GM12878 (cell line): Measurements from ENCODE around the gene CNGA1. TPM values are rescaled to one million over a fixed set of nuclear protein-coding genes. Genes with fewer than 3 reads are reported as not detected.

Experiments
- ATAC-seq: fragments of 200-7000 bp; cut with Tn5 transposase; 3 replicates; pipeline ENCODE4 v1.9.1; 2020; ENCODE audit warnings: mild to moderate bottlenecking, moderate library complexity
- BruUV-seq: library from RNA; stranded (reverse); fragments of 400-500 nt; replicated peaks from 2 replicates; lab custom pipeline; 2021; lab: Mats Ljungman, UMichigan
- CTCF ChIA-PET: fragments of 300-600 bp; sonication (Branson Sonifier 250); formaldehyde crosslinking; extraction: SDS; loops from one replicate; lab custom pipeline; 2021; ENCODE audit warnings: inconsistent platforms; lab: Yijun Ruan, JAX
- POLR2A ChIA-PET: fragments of 350-600 bp; formaldehyde crosslinking; extraction: SDS; loops from one replicate; lab custom pipeline; 2021; ENCODE audit warnings: inconsistent platforms; lab: Charles Lee
- RAD21 ChIA-PET: fragments of 300-600 bp; sonication (Branson Sonifier 250); formaldehyde crosslinking; loops from one replicate; lab custom pipeline; 2023; ENCODE audit warnings: antibody characterized with exemption; ENCODE audit not compliant: unreplicated experiment; lab: Charles Lee
- SMC1A ChIA-PET: fragments of 300-600 bp; sonication (Branson Sonifier 250); formaldehyde crosslinking; loops from one replicate; lab custom pipeline; 2023; ENCODE audit not compliant: unreplicated experiment, uncharacterized antibody; lab: Charles Lee
- DNase-seq: peaks from one replicate; pipeline ENCODE4 v3.0.0-alpha.2; 2011; ENCODE audit warnings: low read depth, low spot score
- FAIRE-seq: peaks from 3 replicates; lab custom pipeline; 2011; peaks lifted over from hg19 to GRCh38; lab: Jason Lieb, UNC
- H2AFZ ChIP-seq: 2 replicates; pipeline ENCODE4 v1.6.0; 2011; ENCODE audit warnings: low read depth, low read length, control low read depth; ENCODE audit not compliant: control insufficient read depth
- H3K27ac ChIP-seq: 2 replicates; pipeline ENCODE4 v1.5.1; 2011; ENCODE audit warnings: control low read depth; ENCODE audit not compliant: control insufficient read depth, insufficient read depth
- H3K27me3 ChIP-seq, 2 experiments: replicated peaks in 1 of 2; 2 replicates each; pipeline versions ENCODE4 v1.6.0 to v1.6.1; 2011; ENCODE audit warnings: low read length in 1 of 2; ENCODE audit not compliant: control insufficient read depth in 2 of 2, insufficient read depth in 2 of 2
- H3K36me3 ChIP-seq, 2 experiments: 2 replicates each; pipeline ENCODE4 v1.5.1; 2011; ENCODE audit warnings: low read length in 1 of 2; ENCODE audit not compliant: control insufficient read depth in 2 of 2, insufficient read depth in 2 of 2
- H3K4me1 ChIP-seq: 2 replicates; pipeline ENCODE4 v1.6.1; 2011; ENCODE audit warnings: mild to moderate bottlenecking, low read length, moderate library complexity, mixed read lengths; ENCODE audit not compliant: control insufficient read depth, insufficient read depth
- H3K4me2 ChIP-seq: 2 replicates; pipeline ENCODE4 v1.6.0; 2011; ENCODE audit warnings: control low read depth; ENCODE audit not compliant: control insufficient read depth, insufficient read depth
- H3K4me3 ChIP-seq: fragments of 200-600 bp; sonication (generic); 2 replicates; pipeline ENCODE4 v1.5.1; 2016
- H3K79me2 ChIP-seq: 2 replicates; pipeline ENCODE4 v1.6.0; 2011; ENCODE audit warnings: low read length; ENCODE audit not compliant: control insufficient read depth, insufficient read depth
- H3K9ac ChIP-seq: 2 replicates; pipeline ENCODE4 v1.8.0; 2011; ENCODE audit warnings: low read length, control low read depth, mixed read lengths; ENCODE audit not compliant: control insufficient read depth, insufficient read depth
- H3K9me3 ChIP-seq: replicated peaks from 3 replicates; pipeline ENCODE4 v1.5.1; 2011; ENCODE audit warnings: mild to moderate bottlenecking, low read length; ENCODE audit not compliant: control insufficient read depth, insufficient read depth
- H4K20me1 ChIP-seq: 2 replicates; pipeline ENCODE4 v1.6.0; 2011; ENCODE audit not compliant: control insufficient read depth, insufficient read depth
- BMI1 ChIP-seq: fragments of 450-650 bp; IDR thresholded peaks from 2 replicates; pipeline ENCODE4 v1.6.1; 2016; ENCODE audit warnings: mild to moderate bottlenecking, moderate library complexity, borderline replicate concordance
- FOXK2 ChIP-seq: fragments of 450-650 bp; IDR thresholded peaks from 2 replicates; pipeline ENCODE4 v1.6.1; 2017; ENCODE audit warnings: mild to moderate bottlenecking, moderate library complexity
- FOXM1 ChIP-seq: IDR thresholded peaks from 2 replicates; pipeline ENCODE4 v1.6.1; 2012; ENCODE audit warnings: low read depth, mild to moderate bottlenecking, inconsistent platforms, low read length, moderate library complexity
- IRF4 ChIP-seq: IDR thresholded peaks from 2 replicates; pipeline ENCODE4 v1.6.1; 2011; ENCODE audit warnings: low read depth, low read length
- JUND ChIP-seq: IDR thresholded peaks from 2 replicates; pipeline ENCODE4 v1.6.1; 2012; ENCODE audit warnings: low read depth, mild to moderate bottlenecking, low read length, improper control_type of control experiment, moderate library complexity
- MEF2A ChIP-seq: IDR thresholded peaks from 2 replicates; pipeline ENCODE4 v1.6.1; 2011; ENCODE audit warnings: low read depth, mild to moderate bottlenecking, low read length, moderate library complexity; ENCODE audit not compliant: insufficient read depth
- RCOR1 ChIP-seq: conservative IDR thresholded peaks from 2 replicates; pipeline ENCODE4 v1.6.1; 2012; ENCODE audit warnings: low read depth, low read length, improper control_type of control experiment
- RELA ChIP-seq: fragments of 450-650 bp; IDR thresholded peaks from 2 replicates; pipeline ENCODE4 v1.8.0; 2014; ENCODE audit warnings: borderline replicate concordance; ENCODE audit not compliant: partially characterized antibody
- SMAD1 ChIP-seq: fragments of 450-650 bp; IDR thresholded peaks from 2 replicates; pipeline ENCODE4 v1.6.1; 2018; ENCODE audit warnings: mild to moderate bottlenecking, low read depth; ENCODE audit not compliant: partially characterized antibody
- ZBED1 ChIP-seq: IDR thresholded peaks from 2 replicates; pipeline ENCODE4 v1.6.1; 2016; ENCODE audit warnings: borderline replicate concordance
- WGBS: methylation state at CpG from one replicate; pipeline ENCODE4 v1.1.6; 2016; ENCODE audit warnings: low lambda C conversion rate; ENCODE audit not compliant: insufficient replicate concordance, insufficient coverage; ENCODE audit errors: missing lambda C conversion rate; 5-methylcytosine and 5-hydroxymethylcytosine counted together
- in situ Hi-C: fragments of 300-500 bp; cut with MboI; formaldehyde crosslinking; loops from 9 replicates; pipeline ENCODE4 v1.14.3; 2018; ENCODE audit warnings: mixed read lengths
- intact Hi-C: fragments of 100-400 bp; cut with micrococcal nuclease; formaldehyde crosslinking; loops from one replicate; pipeline ENCODE4 v1.14.2; 2022; ENCODE audit not compliant: unreplicated experiment
- polyA plus RNA-seq, 11 experiments: library from polyadenylated mRNA; depleted of rRNA in 4 of 11; unstranded in 6 of 11; stranded (reverse) in 5 of 11; fragments of >200 nt; fragmentation: Nextera tagmentation in 4 of 11; fragmentation: Illumina TruSeq in 1 of 11; extraction: Ambion mirVana in 4 of 11; extraction: Trizol in 1 of 11; gene quantifications; 1 replicate in 1 of 11; 2 replicates in 10 of 11; pipeline versions ENCODE4 v1.2.1 to v1.2.3, GENCODE V29; 2011 to 2016; ENCODE audit warnings: inconsistent platforms in 2 of 11, missing spikeins in 2 of 11, low read depth in 1 of 11
- total RNA-seq, 4 experiments: library from RNA; depleted of rRNA in 3 of 4; stranded (reverse); fragments of >200 nt in 3 of 4; fragmentation: Illumina TruSeq in 1 of 4; extraction: Trizol in 1 of 4; gene quantifications; 2 replicates each; pipeline versions ENCODE4 v1.2.1 to v1.2.3, GENCODE V29; 2013 to 2021
- TF ChIP-seq, protein P1 (sequence below): fragments of 150-350 bp; IDR thresholded peaks from 2 replicates; pipeline ENCODE4 v1.6.1; 2014; ENCODE audit warnings: mild to moderate bottlenecking, low read depth, low read length
- TF ChIP-seq, protein P2 (sequence below): fragments of 450-650 bp; IDR thresholded peaks from 2 replicates; pipeline ENCODE4 v1.6.1; 2017; ENCODE audit warnings: borderline replicate concordance
- TF ChIP-seq, protein P3 (sequence below): fragments of 450-650 bp; IDR thresholded peaks from 2 replicates; pipeline ENCODE4 v1.6.1; 2014; ENCODE audit warnings: mild to moderate bottlenecking
- TF ChIP-seq, protein P4 (sequence below): fragments of 450-650 bp; IDR thresholded peaks from 2 replicates; pipeline ENCODE4 v1.6.1; 2017; ENCODE audit warnings: low read depth, mild to moderate bottlenecking, moderate library complexity

The CNGA1 gene
- total and polyA plus RNA-seq, 10 of the 15 experiments (the other 5 are each of a cell fraction or from before 2014, with no cell fraction given) = 0.38 to 14.2 (median 5.1) TPM

GRCh38 chr4:47914220-47914925, 102.1 kb downstream of the CNGA1 start, which contains the start of gene NFXL1 (continued):
- TF ChIP-seq JUND (peak; percentile 33; the same call in 1 of the 2 replicates), MEF2A (no peak), RCOR1 (no peak), SMAD1 (no peak), FOXM1 (no peak)
- TF ChIP-seq, protein P1, sequence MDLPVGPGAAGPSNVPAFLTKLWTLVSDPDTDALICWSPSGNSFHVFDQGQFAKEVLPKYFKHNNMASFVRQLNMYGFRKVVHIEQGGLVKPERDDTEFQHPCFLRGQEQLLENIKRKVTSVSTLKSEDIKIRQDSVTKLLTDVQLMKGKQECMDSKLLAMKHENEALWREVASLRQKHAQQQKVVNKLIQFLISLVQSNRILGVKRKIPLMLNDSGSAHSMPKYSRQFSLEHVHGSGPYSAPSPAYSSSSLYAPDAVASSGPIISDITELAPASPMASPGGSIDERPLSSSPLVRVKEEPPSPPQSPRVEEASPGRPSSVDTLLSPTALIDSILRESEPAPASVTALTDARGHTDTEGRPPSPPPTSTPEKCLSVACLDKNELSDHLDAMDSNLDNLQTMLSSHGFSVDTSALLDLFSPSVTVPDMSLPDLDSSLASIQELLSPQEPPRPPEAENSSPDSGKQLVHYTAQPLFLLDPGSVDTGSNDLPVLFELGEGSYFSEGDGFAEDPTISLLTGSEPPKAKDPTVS = 0 out of 2 replicates have a peak, but pooled peaks have one; percentile 37

DNA sequence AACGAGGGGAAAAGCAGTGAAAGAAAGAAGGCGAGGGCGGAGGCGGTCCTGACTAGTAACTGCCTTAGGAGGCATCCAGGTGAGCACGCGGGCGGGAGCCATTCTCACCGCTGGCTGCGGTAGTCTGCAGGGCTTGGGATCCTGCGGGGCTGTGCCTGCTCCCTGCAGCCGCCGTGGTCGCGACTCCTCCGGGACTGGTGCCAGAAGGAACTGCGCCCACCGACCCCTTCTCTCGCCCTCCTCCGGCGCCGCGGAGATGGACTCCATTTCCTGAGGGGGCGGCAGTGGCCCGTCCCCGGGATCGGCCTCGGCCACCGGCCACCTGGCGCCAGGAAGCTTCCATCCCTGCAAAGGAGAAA, 102.6 kb downstream of the CNGA1 start:
- Histone ChIP-seq H3K4me1 (no peaks in the 10 kb centered on the region; the same call in 1 of the 2 replicates), H3K79me2 (peaks cover 35% of the 10 kb centered on the region), H4K20me1 (no peaks in the 10 kb centered on the region), H3K27me3 (no peaks in the 10 kb centered on the region), H3K27ac (peak overlapping the region; percentile 61), H3K9me3 (no peaks in the 10 kb centered on the region), H3K4me3 (peak overlapping the region; percentile 78), H2AFZ (peak overlapping the region; percentile 84), H3K9ac (peak overlapping the region; percentile 72), H3K4me2 (peak overlapping the region; percentile 65), H3K36me3 (0 out of 4 replicates have a peak, but pooled peaks cover 0 to 4% of the 10 kb centered on the region in 2 experiments)
- RAD21 ChIA-PET = no interaction called here
- 2% methylated on average over 22 of the region's 29 CpGs for WGBS
- CTCF ChIA-PET = interaction anchor here (1.4 to 1.9 kb wide), 2 partner anchors 12 to 20 kb away, joined by 6 to 7 read pairs; no protein-coding TSS in a partner anchor
- FAIRE-seq (no peak), DNase-seq (no peak), ATAC-seq (peak; percentile 61)
- in situ Hi-C loops (no loop called here), intact Hi-C loops (loop anchor here (5.0 to 10.0 kb wide), 3 partner anchors 353 to 428 kb away; partner anchors contain the start of genes SLAIN2 and TEC)
- BruUV-seq = no TSS peak
- SMC1A ChIA-PET = interaction anchor here (0.9 kb wide), 1 partner anchor 45 kb away, joined by 3 read pairs; no protein-coding TSS in a partner anchor
- POLR2A ChIA-PET = interaction anchor here (1.0 to 1.4 kb wide), 2 partner anchors 9 to 216 kb away, joined by 3 to 4 read pairs; no protein-coding TSS in a partner anchor
- TF ChIP-seq RELA (no peak), FOXK2 (no peak), IRF4 (no peak), ZBED1 (no peak), BMI1 (no peak)
- TF ChIP-seq, protein P2, sequence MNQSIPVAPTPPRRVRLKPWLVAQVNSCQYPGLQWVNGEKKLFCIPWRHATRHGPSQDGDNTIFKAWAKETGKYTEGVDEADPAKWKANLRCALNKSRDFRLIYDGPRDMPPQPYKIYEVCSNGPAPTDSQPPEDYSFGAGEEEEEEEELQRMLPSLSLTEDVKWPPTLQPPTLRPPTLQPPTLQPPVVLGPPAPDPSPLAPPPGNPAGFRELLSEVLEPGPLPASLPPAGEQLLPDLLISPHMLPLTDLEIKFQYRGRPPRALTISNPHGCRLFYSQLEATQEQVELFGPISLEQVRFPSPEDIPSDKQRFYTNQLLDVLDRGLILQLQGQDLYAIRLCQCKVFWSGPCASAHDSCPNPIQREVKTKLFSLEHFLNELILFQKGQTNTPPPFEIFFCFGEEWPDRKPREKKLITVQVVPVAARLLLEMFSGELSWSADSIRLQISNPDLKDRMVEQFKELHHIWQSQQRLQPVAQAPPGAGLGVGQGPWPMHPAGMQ = no peak
- TF ChIP-seq, protein P3, sequence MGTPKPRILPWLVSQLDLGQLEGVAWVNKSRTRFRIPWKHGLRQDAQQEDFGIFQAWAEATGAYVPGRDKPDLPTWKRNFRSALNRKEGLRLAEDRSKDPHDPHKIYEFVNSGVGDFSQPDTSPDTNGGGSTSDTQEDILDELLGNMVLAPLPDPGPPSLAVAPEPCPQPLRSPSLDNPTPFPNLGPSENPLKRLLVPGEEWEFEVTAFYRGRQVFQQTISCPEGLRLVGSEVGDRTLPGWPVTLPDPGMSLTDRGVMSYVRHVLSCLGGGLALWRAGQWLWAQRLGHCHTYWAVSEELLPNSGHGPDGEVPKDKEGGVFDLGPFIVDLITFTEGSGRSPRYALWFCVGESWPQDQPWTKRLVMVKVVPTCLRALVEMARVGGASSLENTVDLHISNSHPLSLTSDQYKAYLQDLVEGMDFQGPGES = no peak
- TF ChIP-seq, protein P4, sequence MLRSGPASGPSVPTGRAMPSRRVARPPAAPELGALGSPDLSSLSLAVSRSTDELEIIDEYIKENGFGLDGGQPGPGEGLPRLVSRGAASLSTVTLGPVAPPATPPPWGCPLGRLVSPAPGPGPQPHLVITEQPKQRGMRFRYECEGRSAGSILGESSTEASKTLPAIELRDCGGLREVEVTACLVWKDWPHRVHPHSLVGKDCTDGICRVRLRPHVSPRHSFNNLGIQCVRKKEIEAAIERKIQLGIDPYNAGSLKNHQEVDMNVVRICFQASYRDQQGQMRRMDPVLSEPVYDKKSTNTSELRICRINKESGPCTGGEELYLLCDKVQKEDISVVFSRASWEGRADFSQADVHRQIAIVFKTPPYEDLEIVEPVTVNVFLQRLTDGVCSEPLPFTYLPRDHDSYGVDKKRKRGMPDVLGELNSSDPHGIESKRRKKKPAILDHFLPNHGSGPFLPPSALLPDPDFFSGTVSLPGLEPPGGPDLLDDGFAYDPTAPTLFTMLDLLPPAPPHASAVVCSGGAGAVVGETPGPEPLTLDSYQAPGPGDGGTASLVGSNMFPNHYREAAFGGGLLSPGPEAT = no peak; the same call in 1 of the 2 replicates
